ENCODE measurements around the gene ACY1. TPM values are rescaled to one million over a fixed set of nuclear protein-coding genes. Genes with fewer than 3 reads are reported as not detected.

Gene ACY1
- total RNA-seq, 2 experiments from 2014 or later: 3.3 to 4.0 TPM

DNA sequence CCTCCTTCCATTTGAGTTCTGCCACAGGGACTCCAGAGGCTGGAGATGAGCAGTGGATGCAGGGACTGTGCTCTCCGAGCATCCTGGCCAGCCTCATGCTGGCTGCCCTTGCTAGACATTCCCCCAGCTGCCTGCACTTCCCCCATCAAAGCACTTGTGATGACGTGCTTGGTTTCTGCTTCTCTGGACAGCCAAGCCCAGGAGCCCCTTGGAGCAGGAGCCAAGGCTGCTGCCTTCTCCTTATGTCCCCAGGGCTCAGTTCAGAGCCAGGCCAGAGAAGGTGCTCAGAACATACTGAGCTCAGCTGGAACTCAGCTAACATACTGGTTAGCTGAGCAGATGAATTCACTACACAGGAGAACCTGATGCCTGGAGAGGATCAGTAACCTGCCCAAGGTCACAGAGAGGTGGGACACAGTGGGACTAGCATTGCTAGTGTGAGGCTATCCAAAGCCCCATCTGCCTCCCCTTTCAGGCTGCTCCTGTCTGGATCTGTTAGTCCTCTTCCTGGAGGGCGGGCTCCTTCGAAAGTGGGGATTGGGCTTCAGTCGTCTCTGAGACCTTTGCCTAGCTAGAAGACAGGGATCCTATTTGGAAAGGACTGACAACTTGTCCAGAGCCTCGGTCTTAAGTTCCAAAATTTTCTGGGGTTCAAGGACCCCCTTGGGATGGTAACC is 20.3 kb upstream of the ACY1 start:
- TF ChIP-seq CTCF (conservative IDR thresholded peaks at IDR 0.05; ENCODE audit: low read length) (no peak), EZH2phosphoT487 (IDR thresholded peaks at IDR 0.05; ENCODE audit: borderline replicate concordance, low read depth, low read length) (no peak)
- Histone ChIP-seq H3K79me2 (ENCODE audit: insufficient read depth, low read depth, low read length) (no peaks in the 10 kb centered on the region), H3K36me3 (ENCODE audit: insufficient read depth, low read length) (no peaks in the 10 kb centered on the region), H3K4me3 (ENCODE audit: low read depth, low read length, poor library complexity, severe bottlenecking) (no peak overlapping the region), H2AFZ (ENCODE audit: low read length) (no peak overlapping the region), H3K4me1 (ENCODE audit: insufficient read depth, low read length, poor library complexity, severe bottlenecking) (peaks cover 4% of the 10 kb centered on the region), H3K4me2 (ENCODE audit: low read length) (no peak overlapping the region), H3K9me2 (ENCODE audit: insufficient read depth, low read length) (no peaks in the 10 kb centered on the region), H3K27ac (ENCODE audit: low read depth, low read length, poor library complexity, severe bottlenecking) (no peak overlapping the region), H4K20me1 (ENCODE audit: insufficient read depth, low read length) (no peaks in the 10 kb centered on the region), H3K9me3 (ENCODE audit: low read length) (no peaks in the 10 kb centered on the region)
- intact Hi-C loops (cut with micrococcal nuclease; ENCODE audit: unreplicated experiment): no loop called here
- BruUV-seq (replicated peaks): no TSS peak
- DNase-seq (ENCODE audit: low spot score): no peak
- ChIA-PET CTCF (ENCODE audit: unreplicated experiment) (interaction anchor here (0.6 to 1.5 kb wide), 2 partner anchors 11 to 1185 kb away, joined by 3 to 4 read pairs; partner anchors contain the start of gene ABHD14B), POLR2A (no interaction called here)

- no peaks in the 10 kb centered on the region for H3K36me3 ChIP-seq (ENCODE audit: insufficient read depth, low read length)
- peaks cover 10% of the 10 kb centered on the region for H3K4me1 ChIP-seq (ENCODE audit: insufficient read depth, low read length, poor library complexity, severe bottlenecking)
- H3K9me2 ChIP-seq (ENCODE audit: insufficient read depth, low read length): no peaks in the 10 kb centered on the region
- H3K4me2 ChIP-seq (ENCODE audit: low read length): no peak overlapping the region
- no peaks in the 10 kb centered on the region for H3K9me3 ChIP-seq (ENCODE audit: low read length)
- POLR2A ChIA-PET: no interaction called here
- DNase-seq (ENCODE audit: low spot score): no peak
- CTCF ChIA-PET (ENCODE audit: unreplicated experiment): interaction anchor here (0.6 kb wide), 1 partner anchor 1184 kb away, joined by 3 read pairs; no protein-coding TSS in a partner anchor
- H2AFZ ChIP-seq (ENCODE audit: low read length): no peak overlapping the region
- no TSS peak for BruUV-seq (replicated peaks)
- H3K27ac ChIP-seq (ENCODE audit: low read depth, low read length, poor library complexity, severe bottlenecking): no peak overlapping the region
- H3K79me2 ChIP-seq (ENCODE audit: insufficient read depth, low read depth, low read length): no peaks in the 10 kb centered on the region
- no peak for TF ChIP-seq EZH2phosphoT487 (IDR thresholded peaks at IDR 0.05; ENCODE audit: borderline replicate concordance, low read depth, low read length)
- no peak for TF ChIP-seq CTCF (conservative IDR thresholded peaks at IDR 0.05; ENCODE audit: low read length)
- intact Hi-C loops (cut with micrococcal nuclease; ENCODE audit: unreplicated experiment): no loop called here
- no peaks in the 10 kb centered on the region for H4K20me1 ChIP-seq (ENCODE audit: insufficient read depth, low read length)
- H3K4me3 ChIP-seq (ENCODE audit: low read depth, low read length, poor library complexity, severe bottlenecking): no peak overlapping the region
Measured at GRCh38 chr3:51963951-51964451, 19.3 kb upstream of the ACY1 start.

- no peaks in the 10 kb centered on the region for H3K79me2 ChIP-seq (ENCODE audit: insufficient read depth, low read depth, low read length)
- no peaks in the 10 kb centered on the region for H3K9me3 ChIP-seq (ENCODE audit: low read length)
- no peak overlapping the region for H3K27ac ChIP-seq (ENCODE audit: low read depth, low read length, poor library complexity, severe bottlenecking)
- TF ChIP-seq EZH2phosphoT487 (IDR thresholded peaks at IDR 0.05; ENCODE audit: borderline replicate concordance, low read depth, low read length): no peak
- TF ChIP-seq CTCF (conservative IDR thresholded peaks at IDR 0.05; ENCODE audit: low read length): no peak
- POLR2A ChIA-PET: no interaction called here
- H4K20me1 ChIP-seq (ENCODE audit: insufficient read depth, low read length): no peaks in the 10 kb centered on the region
- BruUV-seq (replicated peaks): no TSS peak
- no peak overlapping the region for H3K4me2 ChIP-seq (ENCODE audit: low read length)
- peaks cover 10% of the 10 kb centered on the region for H3K4me1 ChIP-seq (ENCODE audit: insufficient read depth, low read length, poor library complexity, severe bottlenecking)
- no peak for DNase-seq (ENCODE audit: low spot score)
- intact Hi-C loops (cut with micrococcal nuclease; ENCODE audit: unreplicated experiment): no loop called here
- CTCF ChIA-PET (ENCODE audit: unreplicated experiment): no interaction called here
- no peak overlapping the region for H3K4me3 ChIP-seq (ENCODE audit: low read depth, low read length, poor library complexity, severe bottlenecking)
- H3K9me2 ChIP-seq (ENCODE audit: insufficient read depth, low read length): no peaks in the 10 kb centered on the region
- no peaks in the 10 kb centered on the region for H3K36me3 ChIP-seq (ENCODE audit: insufficient read depth, low read length)
- H2AFZ ChIP-seq (ENCODE audit: low read length): no peak overlapping the region
Measured at GRCh38 chr3:51964521-51964920, 18.8 kb upstream of the ACY1 start.

Data from OCI-LY7 (cell line).